ENCODE data around the gene POU6F2. TPM values are rescaled to one million over a fixed set of nuclear protein-coding genes. Genes with fewer than 3 reads are reported as not detected.

The POU6F2 gene
- total and polyA plus RNA-seq, 5 donors from 2014 or later, result not detected

DNA sequence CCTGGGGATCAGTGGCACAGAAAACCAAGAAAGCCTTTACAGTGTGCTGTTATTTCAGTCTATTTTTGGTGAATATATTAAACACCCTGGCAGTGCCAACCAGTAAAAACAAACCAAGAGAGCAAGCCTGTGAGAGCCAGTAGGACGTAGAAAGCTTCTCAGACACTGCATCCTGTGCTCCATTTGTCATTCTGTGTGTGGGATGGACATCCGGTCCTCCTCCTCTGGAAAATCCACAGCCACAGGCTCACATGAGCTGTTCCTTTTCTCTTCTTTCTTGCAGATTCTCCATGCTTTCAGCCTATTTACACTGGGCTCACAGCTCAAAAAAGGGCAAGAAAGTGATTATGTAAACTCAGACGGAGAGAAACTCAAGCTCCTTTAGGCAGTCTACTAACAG lies 468.8 kb downstream of the POU6F2 start:
- Histone ChIP-seq H3K4me1 (ENCODE audit: control insufficient read depth, insufficient read depth, low read length, poor library complexity, severe bottlenecking) (no peaks in the 10 kb centered on the region), H3K36me3 (ENCODE audit: control insufficient read depth, insufficient read depth, low read length) (no peaks in the 10 kb centered on the region), H3K4me3 (ENCODE audit: low read depth, low read length) (no peak overlapping the region), H3K9me3 (ENCODE audit: control insufficient read depth in 2 of 2, low read length in 2 of 2) (no peaks in the 10 kb centered on the region), H3K27ac (ENCODE audit: insufficient read depth, low read length, poor library complexity, severe bottlenecking) (no peak overlapping the region), H3K27me3 (ENCODE audit: control insufficient read depth, insufficient read depth, low read length) (peaks cover 9% of the 10 kb centered on the region)
- no peaks in the 10 kb centered on the region for H3K36me3 Mint-ChIP-seq
- peaks cover 0 to 4% (median 0%) of the 10 kb centered on the region in 7 donors for H3K9me3 Mint-ChIP-seq
- no peak overlapping the region for H3K27ac Mint-ChIP-seq
- DNase-seq (no peak), ATAC-seq (ENCODE audit: low read depth in 2 of 2) (no peak)
- H3K27me3 Mint-ChIP-seq, result peaks cover 39% of the 10 kb centered on the region
- no peak overlapping the region for H3K4me3 Mint-ChIP-seq
- no peaks in the 10 kb centered on the region for H3K4me1 Mint-ChIP-seq

DNA sequence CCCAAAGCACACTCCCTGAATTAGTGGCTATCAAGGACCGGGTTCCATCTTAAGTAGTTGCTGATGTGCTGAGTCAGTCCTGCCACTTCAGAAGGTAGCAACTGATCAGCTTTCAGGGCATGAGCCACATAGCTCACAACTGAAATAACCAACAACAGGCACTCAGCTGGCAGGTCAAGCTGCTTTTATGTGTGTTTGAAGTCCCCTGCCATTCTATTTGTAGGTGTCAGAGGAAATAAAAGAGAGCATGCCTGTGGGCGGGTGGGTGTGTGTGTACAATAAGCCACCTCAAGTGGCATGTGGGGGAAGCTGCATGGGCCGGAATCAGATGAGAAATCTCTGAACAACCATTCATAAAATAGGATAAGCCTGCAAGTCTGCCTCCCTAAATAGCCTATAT lies 474.2 kb downstream of the POU6F2 start:
- Mint-ChIP-seq H3K27ac (no peak overlapping the region), H3K4me3 (no peak overlapping the region), H3K4me1 (no peaks in the 10 kb centered on the region), H3K9me3 (no peaks in the 10 kb centered on the region), H3K36me3 (no peaks in the 10 kb centered on the region), H3K27me3 (peaks cover 23% of the 10 kb centered on the region)
- no peaks in the 10 kb centered on the region for H3K36me3 ChIP-seq (ENCODE audit: control insufficient read depth, insufficient read depth, low read length)
- H3K4me1 ChIP-seq (ENCODE audit: control insufficient read depth, insufficient read depth, low read length, poor library complexity, severe bottlenecking), result no peaks in the 10 kb centered on the region
- DNase-seq, result no peak
- H3K4me3 ChIP-seq (ENCODE audit: low read depth, low read length), result no peak overlapping the region
- H3K27me3 ChIP-seq (ENCODE audit: control insufficient read depth, insufficient read depth, low read length), result peaks cover 3% of the 10 kb centered on the region
- no peak overlapping the region for H3K27ac ChIP-seq (ENCODE audit: insufficient read depth, low read length, poor library complexity, severe bottlenecking)
- no peaks in the 10 kb centered on the region for H3K9me3 ChIP-seq (ENCODE audit: control insufficient read depth in 2 of 2, low read length in 2 of 2)
- no peak for ATAC-seq (ENCODE audit: low read depth in 2 of 2)

DNA sequence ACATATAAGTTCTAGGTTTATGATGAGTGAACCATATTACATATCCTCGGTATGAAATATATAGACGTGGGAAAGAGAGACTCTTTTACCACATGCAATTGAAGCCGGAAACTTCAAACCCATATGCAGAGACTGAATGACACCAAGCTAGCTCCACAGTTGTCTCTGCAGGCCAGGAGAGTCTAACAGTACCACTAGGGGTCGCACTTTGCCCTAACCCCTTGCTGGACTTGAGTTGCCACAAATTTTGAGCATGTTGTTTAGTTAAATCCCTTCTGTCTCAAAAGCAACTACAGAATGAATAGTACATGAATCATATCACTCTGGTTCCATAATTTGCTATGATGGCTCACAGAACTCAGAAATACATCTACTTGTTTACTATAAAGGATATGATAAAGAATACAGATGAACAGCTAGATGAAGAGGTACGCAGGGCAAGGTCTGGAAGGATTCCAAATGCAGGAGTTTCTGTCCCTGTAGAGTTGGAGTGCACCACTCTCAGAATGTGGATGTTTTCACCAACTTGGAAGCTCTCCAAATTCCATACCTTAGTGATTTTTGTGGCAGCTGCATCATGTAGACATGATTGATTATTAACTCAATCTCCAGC lies 476.1 kb downstream of the POU6F2 start:
- no peaks in the 10 kb centered on the region for H3K9me3 Mint-ChIP-seq
- H3K4me1 Mint-ChIP-seq, result no peaks in the 10 kb centered on the region
- DNase-seq (peak in 2 of 3 donors; percentile 21 to 72), ATAC-seq (ENCODE audit: low read depth in 2 of 2) (no peak)
- Histone ChIP-seq H3K9me3 (ENCODE audit: control insufficient read depth in 2 of 2, low read length in 2 of 2) (no peaks in the 10 kb centered on the region), H3K27me3 (ENCODE audit: control insufficient read depth, insufficient read depth, low read length) (peaks cover 3% of the 10 kb centered on the region), H3K4me3 (ENCODE audit: low read depth, low read length) (no peak overlapping the region), H3K27ac (ENCODE audit: insufficient read depth, low read length, poor library complexity, severe bottlenecking) (no peak overlapping the region), H3K4me1 (ENCODE audit: control insufficient read depth, insufficient read depth, low read length, poor library complexity, severe bottlenecking) (no peaks in the 10 kb centered on the region), H3K36me3 (ENCODE audit: control insufficient read depth, insufficient read depth, low read length) (no peaks in the 10 kb centered on the region)
- no peak overlapping the region for H3K27ac Mint-ChIP-seq
- H3K27me3 Mint-ChIP-seq, result peaks cover 18% of the 10 kb centered on the region
- H3K36me3 Mint-ChIP-seq, result no peaks in the 10 kb centered on the region
- H3K4me3 Mint-ChIP-seq, result no peak overlapping the region

DNA sequence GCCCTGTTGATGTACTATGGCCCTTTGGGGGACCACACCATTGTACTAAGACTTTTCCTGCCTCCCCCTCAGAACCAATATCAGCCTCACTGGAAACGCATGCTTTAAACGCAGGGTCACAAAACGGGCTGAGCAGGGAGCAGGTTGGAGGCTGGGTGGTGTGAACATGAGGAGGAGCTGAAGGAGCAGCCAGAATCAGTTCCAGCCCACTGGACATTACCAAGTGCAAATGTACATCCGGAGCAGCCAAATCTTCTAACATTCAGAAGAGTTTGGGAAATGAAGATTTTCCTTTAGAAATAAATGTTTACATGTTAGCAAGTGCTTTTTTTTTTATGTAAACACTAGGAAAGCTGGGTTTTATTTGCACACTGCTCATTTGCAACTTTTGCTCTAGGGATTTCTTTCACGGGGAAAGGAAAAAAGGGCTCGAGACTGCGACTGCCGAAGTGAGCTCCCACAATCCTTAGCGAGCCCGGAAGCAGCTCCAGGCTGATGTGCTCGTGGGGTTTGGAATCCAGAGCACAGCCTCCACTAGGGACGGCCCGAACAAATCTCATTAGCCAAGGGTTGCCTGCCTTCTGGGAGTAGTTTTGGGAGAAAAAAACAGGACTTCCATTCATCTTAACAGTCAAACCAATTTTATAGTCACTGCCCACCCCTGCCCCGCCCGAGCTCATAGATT lies 480.5 kb downstream of the POU6F2 start:
- DNase-seq (no peak), ATAC-seq (ENCODE audit: low read depth in 2 of 2) (no peak)
- Histone ChIP-seq H3K9me3 (ENCODE audit: control insufficient read depth in 2 of 2, low read length in 2 of 2) (no peaks in the 10 kb centered on the region), H3K27ac (ENCODE audit: insufficient read depth, low read length, poor library complexity, severe bottlenecking) (no peak overlapping the region), H3K27me3 (ENCODE audit: control insufficient read depth, insufficient read depth, low read length) (no peaks in the 10 kb centered on the region), H3K4me3 (ENCODE audit: low read depth, low read length) (no peak overlapping the region), H3K4me1 (ENCODE audit: control insufficient read depth, insufficient read depth, low read length, poor library complexity, severe bottlenecking) (no peaks in the 10 kb centered on the region), H3K36me3 (ENCODE audit: control insufficient read depth, insufficient read depth, low read length) (no peaks in the 10 kb centered on the region)
- H3K4me1 Mint-ChIP-seq, result no peaks in the 10 kb centered on the region
- H3K27ac Mint-ChIP-seq, result no peak overlapping the region
- H3K4me3 Mint-ChIP-seq, result no peak overlapping the region
- no peaks in the 10 kb centered on the region for H3K36me3 Mint-ChIP-seq
- peaks cover 11% of the 10 kb centered on the region for H3K27me3 Mint-ChIP-seq
- H3K9me3 Mint-ChIP-seq, result no peaks in the 10 kb centered on the region

DNA sequence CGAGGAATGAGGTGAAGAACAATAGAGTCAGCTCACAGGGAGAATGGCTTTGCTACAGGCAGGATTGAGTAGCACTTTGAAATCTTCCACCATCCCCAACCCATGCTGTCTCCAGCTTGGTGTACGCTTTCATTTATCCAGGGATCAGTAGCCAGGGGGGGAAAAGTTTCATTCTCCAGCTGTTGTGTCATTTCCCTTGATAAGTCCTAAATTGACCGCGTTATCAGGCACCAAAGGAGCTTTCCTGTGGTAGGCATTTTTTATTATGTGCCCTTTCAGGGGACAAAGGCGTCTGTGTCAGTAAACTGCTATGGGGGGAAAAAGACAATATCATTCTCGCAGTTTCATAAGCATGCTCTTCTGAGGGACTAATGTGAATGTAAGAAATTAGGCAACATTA lies 481.9 kb downstream of the POU6F2 start:
- no peaks in the 10 kb centered on the region for H3K36me3 Mint-ChIP-seq
- H3K4me1 Mint-ChIP-seq, result no peaks in the 10 kb centered on the region
- no peak overlapping the region for H3K4me3 ChIP-seq (ENCODE audit: low read depth, low read length)
- H3K36me3 ChIP-seq (ENCODE audit: control insufficient read depth, insufficient read depth, low read length), result no peaks in the 10 kb centered on the region
- H3K9me3 ChIP-seq (ENCODE audit: control insufficient read depth in 2 of 2, low read length in 2 of 2), result no peaks in the 10 kb centered on the region
- H3K27me3 Mint-ChIP-seq, result peaks cover 23% of the 10 kb centered on the region
- no peak for ATAC-seq (ENCODE audit: low read depth in 2 of 2)
- no peak overlapping the region for H3K27ac ChIP-seq (ENCODE audit: insufficient read depth, low read length, poor library complexity, severe bottlenecking)
- no peaks in the 10 kb centered on the region for H3K4me1 ChIP-seq (ENCODE audit: control insufficient read depth, insufficient read depth, low read length, poor library complexity, severe bottlenecking)
- no peak for DNase-seq
- H3K4me3 Mint-ChIP-seq, result no peak overlapping the region
- H3K9me3 Mint-ChIP-seq, result no peaks in the 10 kb centered on the region
- H3K27ac Mint-ChIP-seq, result no peak overlapping the region
- no peaks in the 10 kb centered on the region for H3K27me3 ChIP-seq (ENCODE audit: control insufficient read depth, insufficient read depth, low read length)

DNA sequence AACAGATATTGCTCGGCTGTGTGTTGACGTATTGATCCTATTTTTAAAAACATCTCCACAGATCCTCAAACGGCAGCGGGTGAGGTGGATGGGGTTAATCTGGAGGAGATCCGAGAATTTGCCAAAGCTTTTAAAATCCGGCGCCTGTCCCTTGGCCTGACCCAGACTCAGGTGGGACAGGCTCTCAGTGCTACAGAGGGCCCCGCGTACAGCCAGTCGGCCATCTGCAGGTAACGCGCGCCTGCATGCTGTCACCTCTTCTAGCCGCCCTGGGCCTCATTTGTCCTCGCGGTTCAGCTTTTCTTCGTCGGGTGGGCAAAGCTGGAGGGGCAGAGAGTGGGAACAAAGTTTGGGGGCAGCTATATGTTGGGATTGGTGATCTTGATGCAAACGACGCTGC lies 482.8 kb downstream of the POU6F2 start:
- DNase-seq (no peak), ATAC-seq (ENCODE audit: low read depth in 2 of 2) (no peak)
- peaks cover 29% of the 10 kb centered on the region for H3K27me3 Mint-ChIP-seq
- peaks cover 0 to 7% (median 4%) of the 10 kb centered on the region in 4 donors for H3K4me1 Mint-ChIP-seq
- no peaks in the 10 kb centered on the region for H3K9me3 Mint-ChIP-seq
- Histone ChIP-seq H3K27me3 (ENCODE audit: control insufficient read depth, insufficient read depth, low read length) (no peaks in the 10 kb centered on the region), H3K9me3 (ENCODE audit: control insufficient read depth in 2 of 2, low read length in 2 of 2) (no peaks in the 10 kb centered on the region), H3K27ac (ENCODE audit: insufficient read depth, low read length, poor library complexity, severe bottlenecking) (no peak overlapping the region), H3K4me1 (ENCODE audit: control insufficient read depth, insufficient read depth, low read length, poor library complexity, severe bottlenecking) (no peaks in the 10 kb centered on the region), H3K36me3 (ENCODE audit: control insufficient read depth, insufficient read depth, low read length) (no peaks in the 10 kb centered on the region), H3K4me3 (ENCODE audit: low read depth, low read length) (no peak overlapping the region)
- no peaks in the 10 kb centered on the region for H3K36me3 Mint-ChIP-seq
- no peak overlapping the region for H3K4me3 Mint-ChIP-seq
- no peak overlapping the region for H3K27ac Mint-ChIP-seq

DNA sequence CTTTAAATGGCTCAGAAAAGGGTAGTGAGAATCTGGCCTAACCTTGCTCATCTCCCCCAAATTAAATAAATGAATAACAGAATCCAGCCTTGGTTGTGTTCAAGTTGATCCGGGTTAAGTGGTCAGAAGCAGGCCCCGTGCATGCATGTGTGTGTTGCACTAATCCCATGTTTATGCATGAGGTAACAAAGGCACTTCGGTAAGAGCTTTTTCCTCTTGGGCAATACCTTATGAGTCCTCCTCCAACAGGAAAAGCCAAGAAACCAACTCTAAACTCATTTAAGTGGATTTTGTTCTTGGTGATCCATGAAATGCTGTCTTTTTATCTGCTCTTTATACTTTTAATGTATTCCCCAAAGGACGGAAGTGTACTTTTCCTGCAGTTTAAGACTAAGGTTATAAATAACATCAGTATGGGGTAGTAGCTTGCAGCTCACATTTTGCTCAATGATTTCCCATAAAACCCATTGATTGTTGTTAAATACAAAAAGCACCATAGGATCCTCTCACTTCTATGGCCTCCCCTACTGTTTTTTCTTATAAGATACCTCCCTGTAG lies 483.6 kb downstream of the POU6F2 start:
- Mint-ChIP-seq H3K4me1 (peaks cover 0 to 7% (median 4%) of the 10 kb centered on the region in 4 donors), H3K36me3 (no peaks in the 10 kb centered on the region), H3K4me3 (no peak overlapping the region), H3K9me3 (no peaks in the 10 kb centered on the region), H3K27ac (no peak overlapping the region), H3K27me3 (peaks cover 28% of the 10 kb centered on the region)
- Histone ChIP-seq H3K4me3 (ENCODE audit: low read depth, low read length) (no peak overlapping the region), H3K27ac (ENCODE audit: insufficient read depth, low read length, poor library complexity, severe bottlenecking) (no peak overlapping the region), H3K4me1 (ENCODE audit: control insufficient read depth, insufficient read depth, low read length, poor library complexity, severe bottlenecking) (no peaks in the 10 kb centered on the region), H3K27me3 (ENCODE audit: control insufficient read depth, insufficient read depth, low read length) (no peaks in the 10 kb centered on the region), H3K36me3 (ENCODE audit: control insufficient read depth, insufficient read depth, low read length) (no peaks in the 10 kb centered on the region), H3K9me3 (ENCODE audit: control insufficient read depth in 2 of 2, low read length in 2 of 2) (no peaks in the 10 kb centered on the region)
- DNase-seq, result no peak
- ATAC-seq (ENCODE audit: low read depth in 2 of 2), result no peak

DNA sequence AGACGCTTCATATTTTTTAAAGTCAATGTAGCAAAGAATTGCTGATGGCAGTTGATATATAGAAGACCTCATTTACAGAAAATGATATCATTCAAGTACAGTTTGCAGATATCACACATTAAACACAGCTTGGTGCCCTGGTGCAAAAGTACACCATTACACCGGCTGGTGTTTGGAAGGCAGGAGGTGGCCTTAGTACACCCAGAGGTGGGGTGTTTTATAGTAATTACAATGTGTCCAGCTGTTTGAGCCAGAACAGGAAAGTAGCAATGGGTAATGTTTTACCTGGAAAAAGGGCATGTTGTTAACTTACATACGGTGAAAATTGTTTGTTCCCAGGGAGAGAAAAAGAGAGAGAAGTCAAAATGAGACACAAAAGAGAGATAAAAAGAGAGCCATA lies 485.5 kb downstream of the POU6F2 start:
- H3K36me3 Mint-ChIP-seq, result no peaks in the 10 kb centered on the region
- ATAC-seq (ENCODE audit: low read depth in 2 of 2) (no peak), DNase-seq (no peak)
- Histone ChIP-seq H3K4me1 (ENCODE audit: control insufficient read depth, insufficient read depth, low read length, poor library complexity, severe bottlenecking) (no peaks in the 10 kb centered on the region), H3K4me3 (ENCODE audit: low read depth, low read length) (no peak overlapping the region), H3K27me3 (ENCODE audit: control insufficient read depth, insufficient read depth, low read length) (no peaks in the 10 kb centered on the region), H3K36me3 (ENCODE audit: control insufficient read depth, insufficient read depth, low read length) (no peaks in the 10 kb centered on the region), H3K27ac (ENCODE audit: insufficient read depth, low read length, poor library complexity, severe bottlenecking) (no peak overlapping the region), H3K9me3 (ENCODE audit: control insufficient read depth in 2 of 2, low read length in 2 of 2) (no peaks in the 10 kb centered on the region)
- H3K4me1 Mint-ChIP-seq, result peaks cover 0 to 7% (median 4%) of the 10 kb centered on the region in 4 donors
- H3K4me3 Mint-ChIP-seq, result no peak overlapping the region
- peaks cover 27% of the 10 kb centered on the region for H3K27me3 Mint-ChIP-seq
- H3K9me3 Mint-ChIP-seq, result no peaks in the 10 kb centered on the region
- no peak overlapping the region for H3K27ac Mint-ChIP-seq

Data from CD4-positive, CD25-positive, alpha-beta regulatory T cell (primary cell).